HepG2 (cell line): ENCODE results near the gene INTS2. TPM values are rescaled to one million over a fixed set of nuclear protein-coding genes. Genes with fewer than 3 reads are reported as not detected.

Source experiments
- ATAC-seq: fragments of 200-7000 bp; cut with Tn5 transposase; 3 replicates; pipeline ENCODE4 v1.9.1; 2020; ENCODE audit warnings: mild to moderate bottlenecking, moderate library complexity
- BruUV-seq: library from RNA; stranded (reverse); fragments of 400-500 nt; replicated peaks from 2 replicates; lab custom pipeline; 2021; lab: Mats Ljungman, UMichigan
- CTCF ChIA-PET: fragments of 300-600 bp; formaldehyde crosslinking; extraction: SDS; loops from one replicate; lab custom pipeline; 2021; ENCODE audit warnings: low total read pairs, inconsistent platforms, low intra/inter-chr PET ratio; lab: Yijun Ruan, JAX
- POLR2A ChIA-PET: fragments of 350-600 bp; sonication (Branson Sonifier 250); formaldehyde crosslinking; loops from one replicate; lab custom pipeline; 2020; ENCODE audit warnings: antibody characterized with exemption, inconsistent platforms; lab: Yijun Ruan, JAX
- DNase-seq: peaks from one replicate; pipeline ENCODE4 v3.0.0-alpha.2; 2015; ENCODE audit warnings: low spot score
- FAIRE-seq: peaks from 3 replicates; lab custom pipeline; 2011; peaks lifted over from hg19 to GRCh38; lab: Jason Lieb, UNC
- H2AFZ ChIP-seq: one replicate; pipeline ENCODE4 v1.6.1; 2011; ENCODE audit warnings: low read length, inconsistent platforms
- H3K27ac ChIP-seq: fragments of 300-600 bp; 3 replicates; pipeline ENCODE4 v1.8.0; 2011; ENCODE audit warnings: mixed run types, mild to moderate bottlenecking, mixed read lengths, low read length, inconsistent platforms; ENCODE audit not compliant: insufficient read depth; ENCODE audit errors: extremely low read length
- H3K27me3 ChIP-seq, 2 experiments: fragments of 200-600 bp in 1 of 2; 2 replicates in 1 of 2; 3 replicates in 1 of 2; pipeline versions ENCODE4 v1.6.0 to v1.8.0; 2011; ENCODE audit warnings: low read length in 2 of 2, mild to moderate bottlenecking in 2 of 2, moderate library complexity in 2 of 2, inconsistent platforms in 1 of 2; ENCODE audit not compliant: insufficient read depth in 2 of 2, control insufficient read depth in 1 of 2
- H3K36me3 ChIP-seq, 2 experiments: fragments of 200-600 bp in 1 of 2; replicated peaks in 1 of 2; 2 replicates in 1 of 2; 3 replicates in 1 of 2; pipeline versions ENCODE4 v1.5.1 to v1.8.0; 2011; ENCODE audit warnings: low read length in 2 of 2, inconsistent platforms in 1 of 2; ENCODE audit not compliant: insufficient read depth in 2 of 2, control insufficient read depth in 1 of 2
- H3K4me1 ChIP-seq: 2 replicates; pipeline ENCODE4 v1.5.1; 2012; ENCODE audit warnings: low read length, inconsistent platforms; ENCODE audit not compliant: insufficient read depth
- H3K4me2 ChIP-seq: 2 replicates; pipeline ENCODE4 v1.6.0; 2011; ENCODE audit warnings: low read depth, low read length, inconsistent platforms
- H3K4me3 ChIP-seq, 3 experiments: fragments of 200-600 bp in 1 of 3; sonication (generic), shearing (Covaris generic) in 1 of 3; replicated peaks in 1 of 3; 2 replicates each; pipeline ENCODE4 v1.5.1; 2011 to 2016; ENCODE audit warnings: low read length in 3 of 3, inconsistent platforms in 2 of 3, low read depth in 2 of 3, mild to moderate bottlenecking in 2 of 3, control low read depth in 1 of 3, mixed read lengths in 1 of 3; ENCODE audit not compliant: insufficient read depth in 1 of 3
- H3K79me2 ChIP-seq: one replicate; pipeline ENCODE4 v1.6.1; 2011; ENCODE audit warnings: low read length, inconsistent platforms; ENCODE audit not compliant: insufficient read depth
- H3K9ac ChIP-seq: 2 replicates; pipeline ENCODE4 v1.6.0; 2011; ENCODE audit warnings: mild to moderate bottlenecking, low read depth, low read length, inconsistent platforms; ENCODE audit not compliant: insufficient read depth
- H3K9me3 ChIP-seq: 2 replicates; pipeline ENCODE4 v1.5.1; 2012; ENCODE audit warnings: mild to moderate bottlenecking, low read length
- H4K20me1 ChIP-seq: 2 replicates; pipeline ENCODE4 v1.6.0; 2011; ENCODE audit warnings: inconsistent platforms, mild to moderate bottlenecking, low read length, moderate library complexity; ENCODE audit not compliant: insufficient read depth
- ATF2 ChIP-seq: sonication (generic); formaldehyde crosslinking; IDR thresholded peaks from 2 replicates; pipeline ENCODE4 v1.4.0; 2020; ENCODE audit warnings: missing genetic modification reagents
- CREB3 ChIP-seq: sonication (generic); formaldehyde crosslinking; IDR thresholded peaks from 2 replicates; pipeline ENCODE4 v1.5.0; 2020; ENCODE audit warnings: missing genetic modification reagents
- E2F2 ChIP-seq: sonication (generic); formaldehyde crosslinking; IDR thresholded peaks from 2 replicates; pipeline ENCODE4 v1.4.0; 2020; ENCODE audit warnings: missing genetic modification reagents, borderline replicate concordance
- FIP1L1 ChIP-seq: fragments of 200-400 bp; formaldehyde crosslinking; IDR thresholded peaks from 2 replicates; pipeline ENCODE4 v1.6.1; 2018; ENCODE audit warnings: low read depth, mild to moderate bottlenecking, low read length, moderate library complexity, borderline replicate concordance; ENCODE audit not compliant: insufficient read depth
- FOXA1 ChIP-seq, 2 experiments: fragments of 450-650 bp in 1 of 2; sonication (generic) in 1 of 2; formaldehyde crosslinking in 1 of 2; IDR thresholded peaks; 2 replicates each; pipeline versions ENCODE4 v1.4.0 to v1.6.1; 2016 to 2020; ENCODE audit warnings: missing genetic modification reagents in 1 of 2
- FOXO1 ChIP-seq: sonication (generic); formaldehyde crosslinking; IDR thresholded peaks from 2 replicates; pipeline ENCODE4 v1.4.0; 2020; ENCODE audit warnings: missing genetic modification reagents
- FOXP1 ChIP-seq, 2 experiments: fragments of 450-650 bp in 1 of 2; IDR thresholded peaks; 2 replicates each; pipeline ENCODE4 v1.6.1; 2017 to 2018; ENCODE audit warnings: antibody characterized with exemption in 1 of 2
- PITX1 ChIP-seq: sonication (generic); formaldehyde crosslinking; IDR thresholded peaks from 2 replicates; pipeline ENCODE4 v1.5.1; 2020; ENCODE audit warnings: mild to moderate bottlenecking, missing genetic modification reagents
- POLR2G ChIP-seq: fragments of 200-400 bp; formaldehyde crosslinking; IDR thresholded peaks from 2 replicates; pipeline ENCODE4 v1.6.1; 2018; ENCODE audit warnings: mild to moderate bottlenecking, low read depth, low read length, moderate library complexity
- RXRB ChIP-seq: IDR thresholded peaks from 2 replicates; pipeline ENCODE4 v1.6.1; 2016; ENCODE audit warnings: borderline replicate concordance, missing genetic modification reagents, missing compliant biosample characterization
- SP4 ChIP-seq: sonication (generic); formaldehyde crosslinking; IDR thresholded peaks from 2 replicates; pipeline ENCODE4 v1.8.1; 2023; ENCODE audit warnings: mild to moderate bottlenecking, missing genetic modification reagents
- THAP9 ChIP-seq: sonication (generic); formaldehyde crosslinking; IDR thresholded peaks from 2 replicates; pipeline ENCODE4; 2020; ENCODE audit warnings: missing genetic modification reagents, mild to moderate bottlenecking, borderline replicate concordance
- ZFAT ChIP-seq: sonication (generic); formaldehyde crosslinking; conservative IDR thresholded peaks from 2 replicates; pipeline ENCODE4 v1.8.1; 2023; ENCODE audit warnings: missing genetic modification reagents, inconsistent platforms
- ZNF263 ChIP-seq: sonication (generic); formaldehyde crosslinking; IDR thresholded peaks from 2 replicates; pipeline ENCODE4 v1.4.0; 2020; ENCODE audit warnings: missing genetic modification reagents
- ZNF432 ChIP-seq: sonication (generic); formaldehyde crosslinking; IDR thresholded peaks from 2 replicates; pipeline ENCODE4 v1.5.0; 2020; ENCODE audit warnings: missing genetic modification reagents, mild to moderate bottlenecking, borderline replicate concordance
- ZNF513 ChIP-seq: sonication (generic); formaldehyde crosslinking; conservative IDR thresholded peaks from 2 replicates; pipeline ENCODE4 v1.5.0; 2020; ENCODE audit warnings: missing genetic modification reagents
- ZNF678 ChIP-seq: sonication (generic); formaldehyde crosslinking; IDR thresholded peaks from 2 replicates; pipeline ENCODE4 v1.4.0; 2020; ENCODE audit warnings: mild to moderate bottlenecking, missing genetic modification reagents
- WGBS: methylation state at CpG from one replicate; pipeline ENCODE4 v1.1.6; 2017; ENCODE audit warnings: low lambda C conversion rate; 5-methylcytosine and 5-hydroxymethylcytosine counted together
- in situ Hi-C: cut with HindIII; loops from 2 replicates; pipeline ENCODE4 v1.10.0; 2017; ENCODE audit warnings: low pct_unique_long_range_greater_than_20kb; ENCODE audit not compliant: extremely low pct_ligation_motif_present
- intact Hi-C: fragments of 100-400 bp; cut with micrococcal nuclease; formaldehyde crosslinking; loops from one replicate; pipeline ENCODE4 v1.10.0; 2022; ENCODE audit not compliant: unreplicated experiment
- polyA plus RNA-seq, 8 experiments: library from polyadenylated mRNA; depleted of rRNA in 3 of 8; stranded (reverse) in 7 of 8; unstranded in 1 of 8; fragments of >200 nt; fragmentation: Illumina TruSeq in 4 of 8; extraction: Trizol in 4 of 8; gene quantifications; 2 replicates each; pipeline versions ENCODE4 v1.2.1 to v1.2.3, GENCODE V29; 2011 to 2016; ENCODE audit warnings: low read depth in 4 of 8, missing spikeins in 1 of 8, mixed read lengths in 1 of 8; ENCODE audit not compliant: insufficient read depth in 1 of 8
- total RNA-seq, 5 experiments: library from RNA; depleted of rRNA; stranded (reverse); fragments of >200 nt; fragmentation: Illumina TruSeq; extraction: Trizol; gene quantifications; 2 replicates each; pipeline ENCODE4 v1.2.3, GENCODE V29; 2016; ENCODE audit warnings: low read depth in 1 of 5

Gene INTS2
- total and polyA plus RNA-seq, 2 of the 13 experiments (the other 11 are each of a cell fraction or from before 2014, with no cell fraction given), result 20.5 to 30.2 TPM

GRCh38 chr17:61875285-61875684, 52.5 kb downstream of the INTS2 start:
- Histone ChIP-seq H3K36me3 (peaks cover 15 to 81% of the 10 kb centered on the region in 2 experiments), H3K9me3 (no peaks in the 10 kb centered on the region), H4K20me1 (no peaks in the 10 kb centered on the region), H3K27me3 (no peaks in the 10 kb centered on the region), H2AFZ (no peak overlapping the region), H3K27ac (no peak overlapping the region), H3K4me3 (no peak overlapping the region), H3K9ac (no peak overlapping the region), H3K79me2 (no peaks in the 10 kb centered on the region), H3K4me2 (no peak overlapping the region), H3K4me1 (no peaks in the 10 kb centered on the region)
- FAIRE-seq (no peak), DNase-seq (no peak), ATAC-seq (no peak)
- BruUV-seq, result no TSS peak
- intact Hi-C loops, result no loop called here
- 94% methylated on average over 1 of the region's 1 CpG for WGBS
- POLR2A ChIA-PET, result no interaction called here
- CTCF ChIA-PET, result no interaction called here
- in situ Hi-C loops, result no loop called here
- no peak for TF ChIP-seq E2F2 (CRISPR knock-in tag)
- TF ChIP-seq ZFAT (CRISPR knock-in tag), result no peak
- no peak for TF ChIP-seq ZNF513 (CRISPR knock-in tag)
- TF ChIP-seq POLR2G, result no peak
- no peak for TF ChIP-seq THAP9 (CRISPR knock-in tag)
- no peak for TF ChIP-seq FOXO1 (CRISPR knock-in tag)
- no peak for TF ChIP-seq ATF2 (CRISPR knock-in tag)
- TF ChIP-seq FOXA1 (IDR thresholded peaks at IDR 0.05), result no peak
- no peak for TF ChIP-seq FOXA1 (CRISPR knock-in tag; IDR thresholded peaks at IDR 0.05)
- no peak for TF ChIP-seq FOXP1 (IDR thresholded peaks at IDR 0.05)
- no peak for TF ChIP-seq FOXP1 (CRISPR knock-in tag; IDR thresholded peaks at IDR 0.05)
- TF ChIP-seq FIP1L1, result no peak
- no peak for TF ChIP-seq RXRB
- TF ChIP-seq PITX1, result no peak
- no peak for TF ChIP-seq ZNF263 (CRISPR knock-in tag)
- no peak for TF ChIP-seq SP4 (CRISPR knock-in tag)
- no peak for TF ChIP-seq ZNF678 (CRISPR knock-in tag)
- TF ChIP-seq CREB3 (CRISPR knock-in tag), result no peak
- no peak for TF ChIP-seq ZNF432 (CRISPR knock-in tag)
